ENCODE data around the gene LEF1. TPM values are rescaled to one million over a fixed set of nuclear protein-coding genes. Genes with fewer than 3 reads are reported as not detected.

LEF1 gene
- total and polyA plus RNA-seq, 2 donors (not counting 1 experiment from before 2014, with no cell fraction given): 2.4 to 5.1 TPM

DNA sequence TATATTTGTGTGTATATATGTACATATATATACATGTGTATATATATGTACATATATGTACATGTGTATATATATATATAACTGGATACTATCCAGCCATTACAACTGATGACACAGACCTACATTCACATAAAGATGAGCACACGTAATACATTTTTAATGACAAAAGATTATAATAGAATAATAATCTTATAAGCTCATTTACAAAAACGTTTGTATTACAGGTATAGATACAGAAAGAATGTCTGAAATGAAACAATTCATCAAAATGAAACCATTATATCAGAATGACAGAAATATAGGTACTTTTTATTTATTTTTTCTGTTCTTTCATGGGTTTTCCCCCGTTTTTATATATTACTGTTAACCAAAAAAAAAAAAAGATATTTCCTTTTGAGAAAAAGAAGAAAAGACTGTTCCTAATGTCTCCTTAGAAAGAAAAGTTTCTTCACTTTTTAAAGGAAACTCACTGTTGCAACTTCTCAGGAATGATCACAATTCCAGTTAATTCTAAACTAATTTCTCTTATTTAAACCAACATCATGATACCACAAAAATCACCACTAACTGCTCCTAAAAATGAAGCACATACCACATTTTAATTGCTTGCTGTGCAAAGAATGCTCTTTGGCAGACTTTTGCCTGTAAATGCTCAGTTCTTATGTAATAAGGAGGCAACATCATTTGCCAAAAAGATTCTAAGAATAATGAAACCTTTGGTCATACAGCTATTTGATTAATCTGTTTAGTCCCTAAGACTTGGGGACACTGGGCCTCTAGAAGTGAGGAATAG is 18.9 kb downstream of the LEF1 start:
- H3K27ac ChIP-seq (ENCODE audit: low read length in 2 of 2): no peak overlapping the region
- WGBS (ENCODE audit: insufficient coverage): no CpG with 5 or more reads among the region's 3 CpGs
- no peaks in the 10 kb centered on the region for H3K27me3 ChIP-seq (replicated peaks in 1 of 4; ENCODE audit: control extremely low read depth in 1 of 4, control insufficient read depth in 3 of 4, insufficient read depth in 4 of 4, low read length in 3 of 4)
- no peaks in the 10 kb centered on the region for H3K4me1 Mint-ChIP-seq
- no peak overlapping the region for H3K4me2 ChIP-seq (replicated peaks; ENCODE audit: low read depth, low read length, poor library complexity, severe bottlenecking)
- no peak overlapping the region for H3K4me3 ChIP-seq (ENCODE audit: control extremely low read depth in 1 of 5, extremely low read depth in 1 of 5, insufficient read depth in 1 of 5, low read depth in 2 of 5, low read length in 4 of 5)
- H3K79me2 ChIP-seq (ENCODE audit: control insufficient read depth, insufficient read depth, low read length): no peaks in the 10 kb centered on the region
- H3K9me3 ChIP-seq (ENCODE audit: control extremely low read depth in 1 of 3, control insufficient read depth in 2 of 3, insufficient read depth in 1 of 3, low read length in 2 of 3): no peaks in the 10 kb centered on the region
- ATAC-seq (ENCODE audit: low read depth) (no peak), DNase-seq (no peak)
- H3K27me3 Mint-ChIP-seq: peaks cover 9% of the 10 kb centered on the region
- TF ChIP-seq, protein P1, sequence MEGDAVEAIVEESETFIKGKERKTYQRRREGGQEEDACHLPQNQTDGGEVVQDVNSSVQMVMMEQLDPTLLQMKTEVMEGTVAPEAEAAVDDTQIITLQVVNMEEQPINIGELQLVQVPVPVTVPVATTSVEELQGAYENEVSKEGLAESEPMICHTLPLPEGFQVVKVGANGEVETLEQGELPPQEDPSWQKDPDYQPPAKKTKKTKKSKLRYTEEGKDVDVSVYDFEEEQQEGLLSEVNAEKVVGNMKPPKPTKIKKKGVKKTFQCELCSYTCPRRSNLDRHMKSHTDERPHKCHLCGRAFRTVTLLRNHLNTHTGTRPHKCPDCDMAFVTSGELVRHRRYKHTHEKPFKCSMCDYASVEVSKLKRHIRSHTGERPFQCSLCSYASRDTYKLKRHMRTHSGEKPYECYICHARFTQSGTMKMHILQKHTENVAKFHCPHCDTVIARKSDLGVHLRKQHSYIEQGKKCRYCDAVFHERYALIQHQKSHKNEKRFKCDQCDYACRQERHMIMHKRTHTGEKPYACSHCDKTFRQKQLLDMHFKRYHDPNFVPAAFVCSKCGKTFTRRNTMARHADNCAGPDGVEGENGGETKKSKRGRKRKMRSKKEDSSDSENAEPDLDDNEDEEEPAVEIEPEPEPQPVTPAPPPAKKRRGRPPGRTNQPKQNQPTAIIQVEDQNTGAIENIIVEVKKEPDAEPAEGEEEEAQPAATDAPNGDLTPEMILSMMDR (IDR thresholded peaks at IDR 0.05): no peak
- TF ChIP-seq EZH2 (IDR thresholded peaks at IDR 0.05; ENCODE audit: borderline replicate concordance, insufficient read depth, low read depth, low read length, poor library complexity, severe bottlenecking): no peak
- H3K4me3 Mint-ChIP-seq: no peak overlapping the region
- no peaks in the 10 kb centered on the region for H3K36me3 ChIP-seq (replicated peaks in 1 of 2; ENCODE audit: control extremely low read depth in 1 of 2, control insufficient read depth in 1 of 2, extremely low read depth in 1 of 2, insufficient read depth in 2 of 2, low read length in 1 of 2)
- ChIA-PET CTCF (interaction anchor here (0.6 kb wide), 1 partner anchor 32 kb away, joined by 4 read pairs; no protein-coding TSS in a partner anchor), POLR2A (no interaction called here)
- intact Hi-C loops (cut with micrococcal nuclease): no loop called here
- H3K9ac ChIP-seq (ENCODE audit: low read length): no peak overlapping the region
- no peaks in the 10 kb centered on the region for H3K4me1 ChIP-seq (ENCODE audit: control insufficient read depth in 2 of 2, insufficient read depth in 2 of 2, low read length in 2 of 2)
- no peaks in the 10 kb centered on the region for H3K9me3 Mint-ChIP-seq (ENCODE audit: insufficient read depth)
- H3K27ac Mint-ChIP-seq: no peak overlapping the region
- no peak overlapping the region for H2AFZ ChIP-seq (ENCODE audit: insufficient read depth, low read depth, low read length, poor library complexity, severe bottlenecking)
- no peaks in the 10 kb centered on the region for H4K20me1 ChIP-seq (ENCODE audit: control insufficient read depth, insufficient read depth, low read length, poor library complexity, severe bottlenecking)

GRCh38 chr4:108148316-108148715 is 20.4 kb downstream of the LEF1 start:
- no peak overlapping the region for H3K27ac Mint-ChIP-seq
- no peak overlapping the region for H3K4me3 Mint-ChIP-seq

More at GRCh38 chr4:108148316-108148715, 20.4 kb downstream of the LEF1 start:
- TF ChIP-seq, protein P1 (IDR thresholded peaks at IDR 0.05): no peak
- no peak for TF ChIP-seq EZH2 (IDR thresholded peaks at IDR 0.05; ENCODE audit: borderline replicate concordance, insufficient read depth, low read depth, low read length, poor library complexity, severe bottlenecking)
- WGBS (ENCODE audit: insufficient coverage): no CpG with 5 or more reads among the region's 1 CpG
- Histone ChIP-seq H3K9me3 (ENCODE audit: control extremely low read depth in 1 of 3, control insufficient read depth in 2 of 3, insufficient read depth in 1 of 3, low read length in 2 of 3) (no peaks in the 10 kb centered on the region), H4K20me1 (ENCODE audit: control insufficient read depth, insufficient read depth, low read length, poor library complexity, severe bottlenecking) (no peaks in the 10 kb centered on the region), H3K79me2 (ENCODE audit: control insufficient read depth, insufficient read depth, low read length) (no peaks in the 10 kb centered on the region), H3K27ac (ENCODE audit: low read length in 2 of 2) (no peak overlapping the region), H3K4me2 (replicated peaks; ENCODE audit: low read depth, low read length, poor library complexity, severe bottlenecking) (no peak overlapping the region), H3K27me3 (replicated peaks in 1 of 4; ENCODE audit: control extremely low read depth in 1 of 4, control insufficient read depth in 3 of 4, insufficient read depth in 4 of 4, low read length in 3 of 4) (no peaks in the 10 kb centered on the region), H3K36me3 (replicated peaks in 1 of 2; ENCODE audit: control extremely low read depth in 1 of 2, control insufficient read depth in 1 of 2, extremely low read depth in 1 of 2, insufficient read depth in 2 of 2, low read length in 1 of 2) (no peaks in the 10 kb centered on the region), H3K9ac (ENCODE audit: low read length) (no peak overlapping the region), H3K4me1 (ENCODE audit: control insufficient read depth in 2 of 2, insufficient read depth in 2 of 2, low read length in 2 of 2) (no peaks in the 10 kb centered on the region), H2AFZ (ENCODE audit: insufficient read depth, low read depth, low read length, poor library complexity, severe bottlenecking) (no peak overlapping the region), H3K4me3 (ENCODE audit: control extremely low read depth in 1 of 5, extremely low read depth in 1 of 5, insufficient read depth in 1 of 5, low read depth in 2 of 5, low read length in 4 of 5) (no peak overlapping the region)
- ChIA-PET POLR2A (no interaction called here), CTCF (no interaction called here)
- no peaks in the 10 kb centered on the region for H3K4me1 Mint-ChIP-seq
- no peak for DNase-seq
- no peaks in the 10 kb centered on the region for H3K9me3 Mint-ChIP-seq (ENCODE audit: insufficient read depth)
- peaks cover 18% of the 10 kb centered on the region for H3K27me3 Mint-ChIP-seq
- no peak for ATAC-seq (ENCODE audit: low read depth)
- intact Hi-C loops (cut with micrococcal nuclease): no loop called here

All from B cell (primary cell).